NT2/D1 (cell line): ENCODE data around the gene USP15.

ENCODE experiments used
- YY1 ChIP-seq: IDR thresholded peaks from 2 replicates; pipeline ENCODE4 v1.6.1; 2011; ENCODE audit not compliant: insufficient read length, insufficient read depth
- ZNF274 ChIP-seq: IDR thresholded peaks from 2 replicates; pipeline ENCODE4 v1.6.1; 2011; ENCODE audit warnings: mild to moderate bottlenecking, low read depth, low read length

DNA sequence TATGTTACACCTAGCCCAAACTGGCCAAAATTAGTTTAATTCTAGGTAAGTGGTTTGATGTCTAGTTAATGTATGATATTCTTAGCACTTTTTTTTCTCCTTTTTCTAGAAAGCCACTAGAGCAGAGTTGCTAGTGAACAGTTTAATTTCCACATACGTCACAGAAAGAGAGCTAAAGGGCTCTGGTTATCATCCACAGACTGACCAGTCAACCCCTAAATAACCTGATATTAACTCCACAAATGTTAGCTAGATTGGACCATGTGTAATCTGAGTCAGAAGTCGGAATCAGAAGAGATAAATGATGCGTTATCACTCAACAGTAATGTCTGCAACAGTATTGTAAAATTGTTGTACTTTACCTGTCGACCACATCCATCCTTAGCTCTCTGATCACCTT is 74.9 kb downstream of the USP15 start:
- TF ChIP-seq YY1, result no peak
- no peak for TF ChIP-seq ZNF274
